AG04449 (cell line): ENCODE measurements around the gene BAHD1.

ENCODE experiments used
- CTCF ChIA-PET: fragments of 350-600 bp; formaldehyde crosslinking; extraction: SDS; loops from one replicate; lab custom pipeline; 2021; ENCODE audit warnings: antibody characterized with exemption; lab: Yijun Ruan, JAX
- POLR2A ChIA-PET: fragments of 400-600, 350-600 bp; formaldehyde crosslinking; extraction: SDS; loops from one replicate; lab custom pipeline; 2020; ENCODE audit warnings: antibody characterized with exemption, inconsistent platforms; lab: Yijun Ruan, JAX
- DNase-seq: peaks from one replicate; pipeline ENCODE4 v3.0.0-alpha.2; 2010; ENCODE audit warnings: low read depth, low spot score
- H3K4me3 ChIP-seq: 2 replicates; pipeline ENCODE4 v1.5.1; 2011; ENCODE audit warnings: low read depth, mild to moderate bottlenecking, control low read depth, low read length
- CTCF ChIP-seq: IDR thresholded peaks from one replicate; pipeline ENCODE4 v1.5.1; 2011; ENCODE audit warnings: mild to moderate bottlenecking, moderate library complexity, low read length, control low read depth, inconsistent platforms; ENCODE audit not compliant: insufficient read depth; ENCODE audit errors: missing control alignments

Gene BAHD1

GRCh38 chr15:40481341-40482074 lies 40.8 kb downstream of the BAHD1 start:
- TF ChIP-seq CTCF = no peak
- no peak for DNase-seq
- CTCF ChIA-PET = interaction anchor here (1.2 kb wide), 1 partner anchor 11 kb away, joined by 3 read pairs; no protein-coding TSS in a partner anchor
- POLR2A ChIA-PET = no interaction called here
- H3K4me3 ChIP-seq = no peak overlapping the region

- H3K4me3 ChIP-seq = no peak overlapping the region
- DNase-seq = no peak
- ChIA-PET POLR2A (no interaction called here), CTCF (no interaction called here)
- no peak for TF ChIP-seq CTCF
These were observed 43.2 kb downstream of the BAHD1 start for GRCh38 chr15:40483919-40484318.

DNA sequence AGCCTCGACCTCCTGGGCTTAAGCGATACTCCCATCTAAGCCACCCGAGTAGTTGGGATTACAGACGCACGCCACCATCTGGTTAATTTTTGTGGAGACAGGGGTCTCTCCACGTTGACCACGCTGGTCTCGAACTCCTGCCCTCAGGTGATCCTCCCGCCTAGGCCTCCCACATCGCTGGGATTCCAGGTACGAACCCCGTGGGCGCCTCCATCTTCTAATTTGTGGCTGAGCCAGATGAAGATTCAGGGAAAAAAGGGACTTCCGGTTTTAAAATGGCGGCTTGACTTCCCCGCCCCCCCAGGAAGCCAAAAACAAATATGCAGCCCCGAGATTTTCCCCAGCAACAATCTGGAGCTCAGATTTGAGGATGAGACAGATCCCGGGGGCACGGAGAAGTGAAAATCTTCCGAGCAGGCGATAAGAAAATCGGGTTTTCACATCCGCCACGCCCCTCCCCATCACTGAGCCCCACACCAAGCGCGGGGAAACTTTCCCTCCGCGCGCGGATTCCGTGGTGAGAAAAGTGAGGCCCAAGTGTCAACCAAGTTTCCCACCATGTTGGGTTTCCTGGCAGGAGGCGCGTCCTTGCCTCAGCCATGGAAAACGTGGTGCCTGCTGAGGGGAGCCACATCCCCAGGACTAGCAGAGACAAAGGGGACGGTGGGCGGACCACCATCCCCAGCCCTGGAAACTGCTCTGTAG lies 45.5 kb downstream of the BAHD1 start:
- no peak for TF ChIP-seq CTCF
- no peak for DNase-seq
- no peak overlapping the region for H3K4me3 ChIP-seq
- ChIA-PET CTCF (no interaction called here), POLR2A (no interaction called here)

- no peak overlapping the region for H3K4me3 ChIP-seq
- no peak for DNase-seq
- no peak for TF ChIP-seq CTCF
- CTCF ChIA-PET = interaction anchor here (1.1 kb wide), 1 partner anchor 19 kb away, joined by 4 read pairs; no protein-coding TSS in a partner anchor
- POLR2A ChIA-PET = no interaction called here
These were observed 47.3 kb downstream of the BAHD1 start for GRCh38 chr15:40487816-40488682.

DNA sequence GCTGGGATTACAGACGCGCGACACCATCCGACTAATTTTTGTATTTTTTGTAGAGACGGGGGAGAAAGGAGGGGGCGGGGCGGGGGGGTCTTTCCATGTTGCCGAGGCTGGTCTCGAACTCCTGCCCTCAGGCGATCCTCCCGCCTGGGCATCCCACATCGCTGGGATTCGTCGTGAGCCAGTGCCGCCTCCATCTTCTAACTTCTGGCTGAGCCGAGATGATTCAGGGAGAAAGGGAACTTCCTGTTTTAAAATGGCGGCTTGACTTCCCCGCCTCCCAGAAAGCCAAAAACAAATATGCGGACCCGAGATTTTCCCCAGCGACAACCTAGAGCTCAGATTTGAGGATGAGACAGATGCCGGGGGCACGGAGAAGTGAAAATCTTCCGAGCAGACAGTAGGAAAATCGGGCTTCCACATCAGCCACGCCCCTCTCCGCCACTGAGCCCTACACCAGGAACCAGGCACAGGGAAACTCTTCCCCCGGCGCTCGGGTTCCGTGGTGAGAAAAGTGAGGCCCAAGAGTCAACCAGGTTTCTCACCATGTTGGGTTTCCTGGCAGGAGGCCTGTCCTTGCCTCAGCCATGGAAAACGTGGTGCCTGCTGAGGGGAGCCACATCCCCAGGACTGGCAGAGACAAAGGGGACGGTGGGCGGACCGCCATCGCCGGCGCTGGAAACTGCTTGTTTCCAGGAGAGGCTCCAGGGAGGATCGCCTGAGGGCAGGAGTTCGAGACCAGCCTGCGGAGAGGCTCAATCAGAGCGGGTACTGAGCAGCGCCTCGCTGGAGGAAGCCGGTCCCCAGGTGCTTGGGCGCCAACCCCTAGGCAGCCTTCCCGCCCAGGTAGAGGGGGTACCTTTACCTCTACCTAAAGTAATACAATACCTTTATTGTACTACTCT lies 48.8 kb downstream of the BAHD1 start:
- no peak overlapping the region for H3K4me3 ChIP-seq
- ChIA-PET CTCF (no interaction called here), POLR2A (no interaction called here)
- TF ChIP-seq CTCF = no peak
- no peak for DNase-seq
